Dedifferentiated amniotic fluid mesenchymal stem cell (primary cell): ENCODE results near the gene TXN2.
A peak's percentile ranks its signal among the peaks of the same experiment; 100 is the strongest.
"Not testable (repeated sequence)": the region's sequence is repeated elsewhere in the genome, so short reads cannot be mapped to it uniquely, and the experiment has no call there.

ENCODE experiments used
- DNase-seq: peaks from one replicate; pipeline ENCODE4 v3.0.0-alpha.2; 2016; ENCODE audit errors: extremely low spot score

Gene TXN2

DNA sequence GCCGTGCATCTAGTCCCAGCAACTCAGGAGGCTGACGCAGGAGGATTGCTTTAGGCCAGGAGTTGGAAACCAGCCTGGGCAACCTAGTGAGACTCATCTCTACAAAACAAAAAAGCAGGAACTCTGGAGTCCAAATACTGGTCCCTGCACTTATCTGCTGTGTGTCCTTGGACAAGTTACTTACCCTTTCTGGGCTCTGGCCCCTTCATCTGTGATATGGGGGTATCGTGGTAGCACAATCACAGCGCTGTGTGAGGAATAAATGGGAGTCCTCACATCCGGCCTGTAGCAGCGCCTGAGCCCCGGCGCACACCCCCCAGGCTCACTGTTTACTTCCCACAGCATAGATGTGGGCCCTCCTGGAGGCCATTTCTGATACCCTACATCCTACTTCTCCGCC lies 49.5 kb downstream of the TXN2 start:
- DNase-seq: no peak

DNA sequence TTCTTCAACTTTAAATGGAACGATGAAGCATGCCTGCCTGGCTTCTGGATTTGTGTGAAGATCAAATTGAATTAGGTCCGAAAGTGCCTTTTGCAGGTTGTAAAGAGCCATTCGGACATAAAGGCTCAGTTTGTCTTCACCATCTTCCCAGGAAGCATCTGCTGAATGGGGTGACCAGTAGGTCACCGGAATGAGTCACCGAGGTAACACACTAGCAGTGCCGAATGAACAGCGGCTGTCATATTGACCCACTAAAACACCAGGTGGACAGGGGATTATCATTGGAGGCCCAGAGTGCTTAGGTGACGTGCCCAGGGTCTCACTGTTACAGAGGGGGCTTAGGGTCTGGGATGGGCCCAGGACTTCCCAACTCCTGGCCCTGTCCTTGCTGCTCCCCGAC lies 50.6 kb downstream of the TXN2 start:
- no peak for DNase-seq

DNA sequence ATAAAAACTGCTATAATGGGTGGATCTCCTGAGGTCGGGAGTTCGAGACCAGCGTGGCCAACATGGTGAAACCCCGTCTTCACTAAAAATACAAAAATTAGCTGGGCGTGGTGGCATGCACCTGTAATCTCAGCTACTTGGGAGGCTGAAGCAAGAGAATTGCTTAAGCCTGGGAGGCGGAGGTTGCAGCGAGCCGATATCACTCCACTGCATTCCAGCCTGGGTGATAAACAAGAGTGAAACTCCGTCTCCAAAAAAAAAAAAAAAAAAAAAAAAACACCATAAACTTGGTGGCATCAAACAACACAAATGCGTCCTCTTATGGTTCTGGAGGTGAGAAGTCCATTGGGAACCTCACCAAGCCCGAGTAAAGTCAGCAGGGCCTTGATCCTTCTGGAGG lies 53.5 kb downstream of the TXN2 start:
- not testable (repeated sequence) for DNase-seq

- no peak for DNase-seq
Measured at GRCh38 chr22:36425977-36426523, 55.4 kb downstream of the TXN2 start.

- no peak for DNase-seq
Measured at GRCh38 chr22:36424901-36425579, 56.4 kb downstream of the TXN2 start.

DNA sequence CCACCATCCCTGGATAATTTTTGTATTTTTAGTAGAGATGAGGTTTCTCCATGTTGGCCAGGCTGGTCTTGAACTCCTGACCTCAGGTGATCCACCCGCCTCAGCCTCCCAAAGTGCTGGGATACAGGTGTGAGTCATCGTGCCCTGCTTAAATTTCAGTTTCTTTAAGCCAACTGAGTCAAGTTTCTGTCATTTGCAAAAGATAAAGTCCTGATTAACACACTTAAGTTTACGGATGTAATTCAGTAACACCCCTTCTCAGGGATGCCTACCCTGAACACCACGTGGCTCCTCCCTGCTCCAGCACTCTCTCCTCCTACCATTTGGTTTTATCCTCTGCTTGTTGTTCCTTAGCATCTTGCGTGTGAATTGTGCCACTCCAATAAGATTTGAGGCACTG lies 57.0 kb downstream of the TXN2 start:
- not testable (repeated sequence) for DNase-seq

DNA sequence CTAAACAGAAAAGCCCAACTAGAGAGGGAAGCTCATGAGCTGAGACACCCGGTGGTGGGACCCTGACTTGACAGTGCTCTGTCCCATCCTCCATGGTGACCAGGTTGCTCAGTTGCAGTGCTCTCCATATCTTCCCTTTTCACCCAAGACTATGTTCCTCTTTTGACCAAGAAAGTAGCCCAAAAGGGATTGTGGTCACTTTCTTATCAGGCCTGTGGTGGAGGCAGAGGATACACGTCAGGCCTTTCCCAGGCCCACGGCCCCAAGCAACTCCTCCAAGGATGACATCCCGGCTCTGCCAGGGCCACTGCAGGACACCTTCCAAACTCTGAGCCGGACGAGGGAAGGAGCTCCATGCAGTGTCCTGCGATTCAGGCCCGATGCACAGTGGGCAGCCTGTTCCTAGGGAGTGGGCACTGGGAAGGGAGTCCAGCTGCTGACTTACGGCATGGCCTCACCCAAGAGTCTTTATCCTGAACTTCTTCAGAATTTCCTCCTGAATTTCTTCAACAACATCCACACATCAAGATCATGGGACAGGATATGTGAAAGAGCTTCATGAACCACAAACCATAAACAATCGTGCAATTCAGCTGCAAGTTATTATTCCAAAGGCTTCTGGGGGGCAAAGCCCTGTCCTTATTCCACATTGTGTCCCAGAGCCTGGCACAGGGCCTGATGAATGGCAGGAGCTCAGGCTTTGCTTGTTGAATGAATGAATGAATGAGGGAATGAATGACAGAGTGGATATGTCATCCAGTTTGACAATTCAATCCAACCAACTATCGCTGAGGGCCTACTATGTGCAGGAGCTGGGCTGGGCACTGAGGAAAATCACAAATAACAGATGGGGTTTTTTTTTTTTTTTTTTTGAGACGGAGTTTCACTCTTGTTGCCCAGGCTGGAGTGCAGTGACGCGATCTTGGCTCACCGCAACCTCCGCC lies 57.7 kb downstream of the TXN2 start:
- no peak for DNase-seq

GRCh38 chr22:36422287-36423014 lies 59.0 kb downstream of the TXN2 start:
- DNase-seq: no peak

DNA sequence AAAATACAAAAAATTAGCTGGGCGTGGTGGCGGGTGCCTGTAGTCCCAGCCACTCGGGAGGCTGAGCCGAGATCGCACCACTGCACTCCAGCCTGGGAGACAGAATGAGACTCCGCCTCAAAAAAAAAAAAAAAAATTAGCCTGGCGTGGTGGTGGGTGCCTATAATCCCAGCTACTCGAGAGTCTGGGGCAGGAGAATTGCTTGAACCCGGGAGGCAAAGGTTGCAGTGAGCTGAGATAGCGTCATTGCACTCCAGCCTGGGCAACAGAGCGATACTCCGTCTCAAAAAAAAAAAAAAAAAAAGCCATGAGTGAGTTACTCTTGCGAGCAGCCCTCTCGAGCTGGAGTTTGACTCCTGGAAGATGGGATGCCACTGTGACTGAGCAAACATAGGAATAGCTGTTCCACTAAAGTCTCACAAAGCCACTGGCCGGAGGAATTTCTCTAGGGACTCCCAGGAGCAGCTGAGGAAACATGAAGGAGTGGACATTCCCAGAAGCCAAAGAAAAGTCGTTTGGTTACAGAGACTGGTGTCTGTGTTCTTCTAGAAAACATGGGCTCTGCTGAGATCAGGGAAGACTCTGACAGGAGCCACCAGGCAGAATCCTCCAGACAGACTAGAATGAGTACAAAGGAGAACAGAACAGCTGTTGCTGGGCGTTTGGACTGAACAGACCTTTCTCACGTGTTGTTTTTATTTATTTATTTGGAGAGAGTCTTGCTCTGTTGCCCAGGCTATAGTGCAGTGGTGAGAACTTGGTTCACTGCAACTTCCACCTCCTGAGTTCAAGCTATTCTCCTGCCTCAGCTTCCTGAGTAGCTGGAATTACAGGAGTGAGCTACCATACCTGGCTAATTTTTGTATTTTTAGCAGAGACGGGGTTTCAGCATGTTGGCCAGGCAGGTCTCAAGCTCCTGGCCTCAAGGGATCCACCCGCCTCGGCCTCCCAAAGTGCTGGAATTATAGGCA lies 61.2 kb downstream of the TXN2 start:
- DNase-seq: no peak

GRCh38 chr22:36419177-36419911 lies 62.1 kb downstream of the TXN2 start:
- peak; percentile 39 for DNase-seq

DNA sequence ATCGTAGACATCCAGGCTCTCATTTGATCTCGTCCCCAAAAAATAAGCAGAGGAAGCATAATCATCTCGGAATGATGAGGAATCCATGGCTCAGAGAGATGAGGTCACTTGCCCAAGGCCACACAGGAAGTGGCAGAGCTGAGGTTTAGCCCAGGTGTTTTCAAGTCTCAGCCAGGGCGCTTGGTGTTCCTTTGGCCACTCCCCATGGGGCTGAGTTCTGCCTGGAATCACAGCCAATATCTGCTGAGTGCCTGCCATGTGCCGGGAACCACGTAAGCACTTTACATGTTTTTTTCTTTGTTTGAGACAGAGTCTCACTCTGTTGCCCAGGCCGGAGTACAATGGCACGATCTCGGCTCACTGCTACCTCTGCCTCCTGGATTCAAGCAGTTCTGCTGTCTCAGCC lies 64.2 kb downstream of the TXN2 start:
- no peak for DNase-seq
